CD14-positive monocyte (primary cell): ENCODE measurements around the gene SEMA5B. TPM values are rescaled to one million over a fixed set of nuclear protein-coding genes. Genes with fewer than 3 reads are reported as not detected.

Experiments
- DNase-seq, 3 donors: peaks; one replicate each; pipeline ENCODE4 v3.0.0-alpha.2; 2011 to 2022
- H2AFZ ChIP-seq: 2 replicates; pipeline ENCODE4 v1.6.0; 2012; ENCODE audit warnings: mild to moderate bottlenecking, low read depth, low read length, inconsistent platforms; ENCODE audit not compliant: insufficient read depth, poor library complexity, severe bottlenecking
- H3K27ac ChIP-seq, 2 donors: 1 replicate in 1 of 2; 2 replicates in 1 of 2; pipeline ENCODE4 v1.5.1; 2012 to 2013; ENCODE audit warnings: low read length in 2 of 2, control low read depth in 1 of 2, inconsistent platforms in 1 of 2, low read depth in 1 of 2, mild to moderate bottlenecking in 1 of 2
- H3K27me3 ChIP-seq, 2 donors: one replicate each; pipeline versions ENCODE4 v1.6.0 to v1.6.1; 2011 to 2013; ENCODE audit warnings: low read length in 2 of 2; ENCODE audit not compliant: control insufficient read depth in 2 of 2, insufficient read depth in 2 of 2
- H3K36me3 ChIP-seq, 2 donors: replicated peaks in 1 of 2; 1 replicate in 1 of 2; 2 replicates in 1 of 2; pipeline versions ENCODE4 v1.5.1 to v1.6.1; 2012 to 2013; ENCODE audit warnings: low read length in 2 of 2, control low read depth in 1 of 2, inconsistent platforms in 1 of 2, mild to moderate bottlenecking in 1 of 2; ENCODE audit not compliant: insufficient read depth in 2 of 2, control insufficient read depth in 1 of 2
- H3K4me1 ChIP-seq, 2 donors: 1 replicate in 1 of 2; 2 replicates in 1 of 2; pipeline versions ENCODE4 v1.5.1 to v1.6.1; 2012 to 2013; ENCODE audit warnings: low read length in 2 of 2, control low read depth in 1 of 2, inconsistent platforms in 1 of 2, mild to moderate bottlenecking in 1 of 2, moderate library complexity in 1 of 2; ENCODE audit not compliant: insufficient read depth in 2 of 2, control insufficient read depth in 1 of 2
- H3K4me2 ChIP-seq: replicated peaks from 2 replicates; pipeline ENCODE3; 2012; ENCODE audit warnings: low read length, moderate library complexity, mild to moderate bottlenecking; ENCODE audit not compliant: poor library complexity, severe bottlenecking; ENCODE audit errors: extremely low read depth
- H3K4me3 ChIP-seq, 3 experiments: fragments of 200-600 bp in 1 of 3; sonication (generic) in 1 of 3; replicated peaks in 1 of 3; 1 replicate in 2 of 3; 2 replicates in 1 of 3; pipeline ENCODE4 v1.5.1; 2011 to 2013; ENCODE audit warnings: low read length in 3 of 3, mild to moderate bottlenecking in 3 of 3, control low read depth in 2 of 3, low read depth in 2 of 3, inconsistent platforms in 1 of 3, moderate library complexity in 1 of 3
- H3K79me2 ChIP-seq: 2 replicates; pipeline ENCODE4 v1.6.0; 2012; ENCODE audit warnings: mild to moderate bottlenecking, control low read depth, inconsistent platforms, low read length, moderate library complexity; ENCODE audit not compliant: insufficient read depth
- H3K9ac ChIP-seq: 2 replicates; pipeline ENCODE4 v1.6.0; 2017; ENCODE audit warnings: low read length, mild to moderate bottlenecking; ENCODE audit not compliant: insufficient read depth, poor library complexity, severe bottlenecking
- H3K9me3 ChIP-seq, 2 donors: replicated peaks in 1 of 2; 1 replicate in 1 of 2; 2 replicates in 1 of 2; pipeline versions ENCODE4 v1.5.1 to v1.6.1; 2012 to 2013; ENCODE audit warnings: low read length in 2 of 2, control low read depth in 1 of 2; ENCODE audit not compliant: control insufficient read depth in 1 of 2, insufficient read depth in 1 of 2
- H4K20me1 ChIP-seq: 2 replicates; pipeline ENCODE4 v1.6.0; 2012; ENCODE audit warnings: mild to moderate bottlenecking, low read length, control low read depth, moderate library complexity; ENCODE audit not compliant: insufficient read depth
- H3K27ac Mint-ChIP-seq, 7 donors: one replicate each; pipeline ENCODE4 v1.8.0; 2020; ENCODE audit warnings: mild to moderate bottlenecking in 7 of 7, mixed read lengths in 7 of 7, moderate library complexity in 6 of 7, inconsistent platforms in 2 of 7
- H3K27me3 Mint-ChIP-seq, 3 donors: one replicate each; pipeline ENCODE4 v1.8.0; 2021 to 2022; ENCODE audit warnings: low read depth in 3 of 3, mild to moderate bottlenecking in 3 of 3, mixed read lengths in 3 of 3, moderate library complexity in 3 of 3, inconsistent platforms in 1 of 3
- H3K36me3 Mint-ChIP-seq, 2 donors: one replicate each; pipeline ENCODE4 v1.8.0; 2020; ENCODE audit warnings: mixed read lengths in 2 of 2, inconsistent platforms in 1 of 2, mild to moderate bottlenecking in 1 of 2
- H3K4me1 Mint-ChIP-seq: one replicate; pipeline ENCODE4 v1.8.0; 2020; ENCODE audit warnings: mild to moderate bottlenecking, mixed read lengths
- H3K4me3 Mint-ChIP-seq, 2 donors: one replicate each; pipeline ENCODE4 v1.8.0; 2020; ENCODE audit warnings: mild to moderate bottlenecking in 2 of 2, mixed read lengths in 2 of 2, moderate library complexity in 1 of 2
- H3K9me3 Mint-ChIP-seq, 7 donors: one replicate each; pipeline ENCODE4 v1.8.0; 2020 to 2022; ENCODE audit warnings: mixed read lengths in 7 of 7, mild to moderate bottlenecking in 6 of 7, moderate library complexity in 6 of 7, inconsistent platforms in 2 of 7
- CTCF ChIP-seq: fragments of 200-600 bp; IDR thresholded peaks from one replicate; pipeline ENCODE4 v1.8.0; 2022; ENCODE audit warnings: antibody characterized with exemption, mild to moderate bottlenecking
- WGBS: methylation state at CpG from one replicate; pipeline ENCODE4 v1.1.5; 2013; ENCODE audit warnings: missing lambda C conversion rate; ENCODE audit not compliant: insufficient coverage; 5-methylcytosine and 5-hydroxymethylcytosine counted together
- intact Hi-C, 2 donors: fragments of 100-400 bp; cut with micrococcal nuclease; formaldehyde crosslinking; loops; one replicate each; pipeline versions ENCODE4 v1.15.0 to v1.15.1; 2023
- polyA plus RNA-seq, 3 donors: library from polyadenylated mRNA; depleted of rRNA in 1 of 3; unstranded in 2 of 3; stranded (reverse) in 1 of 3; fragments of 300-500 nt in 2 of 3; fragments of >200 nt in 1 of 3; fragmentation: Illumina TruSeq in 2 of 3; gene quantifications; 1 replicate in 2 of 3; 2 replicates in 1 of 3; pipeline ENCODE4 v1.2.3, GENCODE V29; 2012 to 2021

SEMA5B gene
- polyA plus RNA-seq, 3 donors = not detected

- WGBS = 100% methylated on average over 2 of the region's 2 CpGs
Measured at GRCh38 chr3:123050666-123051065, 23.1 kb upstream of the SEMA5B start.

GRCh38 chr3:123048480-123049237, 21.1 kb upstream of the SEMA5B start:
- peaks cover 4 to 8% (median 5%) of the 10 kb centered on the region in 3 donors for H3K27me3 Mint-ChIP-seq
- no peaks in the 10 kb centered on the region for H3K4me1 Mint-ChIP-seq
- no peak overlapping the region for H3K4me3 Mint-ChIP-seq
- H3K27ac Mint-ChIP-seq = no peak overlapping the region
- H3K4me3 ChIP-seq = no peak overlapping the region
- H3K36me3 Mint-ChIP-seq = no peaks in the 10 kb centered on the region
- H3K4me2 ChIP-seq = no peak overlapping the region
- H3K9me3 Mint-ChIP-seq = peaks cover 0 to 2% (median 0%) of the 10 kb centered on the region in 7 donors
- no peak overlapping the region for H2AFZ ChIP-seq
- H3K79me2 ChIP-seq = no peaks in the 10 kb centered on the region
- H4K20me1 ChIP-seq = no peaks in the 10 kb centered on the region
- H3K27me3 ChIP-seq = no peaks in the 10 kb centered on the region
- no peak for TF ChIP-seq CTCF
- no peak overlapping the region for H3K9ac ChIP-seq
- H3K4me1 ChIP-seq = no peaks in the 10 kb centered on the region
- H3K36me3 ChIP-seq = no peaks in the 10 kb centered on the region
- H3K27ac ChIP-seq = no peak overlapping the region
- H3K9me3 ChIP-seq = no peaks in the 10 kb centered on the region
- WGBS = 71% methylated on average over 11 of the region's 13 CpGs
- no peak for DNase-seq
- intact Hi-C loops = no loop called here

More at GRCh38 chr3:123050666-123051065, 23.1 kb upstream of the SEMA5B start:
- H3K4me3 ChIP-seq = no peak overlapping the region
- H3K79me2 ChIP-seq = no peaks in the 10 kb centered on the region
- no peak overlapping the region for H3K9ac ChIP-seq
- H3K36me3 ChIP-seq = no peaks in the 10 kb centered on the region
- no peaks in the 10 kb centered on the region for H3K4me1 ChIP-seq
- intact Hi-C loops = no loop called here
- H3K27me3 Mint-ChIP-seq = peaks cover 3 to 9% (median 9%) of the 10 kb centered on the region in 3 donors
- no peaks in the 10 kb centered on the region for H4K20me1 ChIP-seq
- no peaks in the 10 kb centered on the region for H3K9me3 ChIP-seq
- H3K36me3 Mint-ChIP-seq = no peaks in the 10 kb centered on the region
- no peak overlapping the region for H3K27ac Mint-ChIP-seq
- H3K9me3 Mint-ChIP-seq = peaks cover 0 to 2% (median 0%) of the 10 kb centered on the region in 7 donors
- H3K4me2 ChIP-seq = no peak overlapping the region
- H2AFZ ChIP-seq = no peak overlapping the region
- H3K27me3 ChIP-seq = no peaks in the 10 kb centered on the region
- H3K4me3 Mint-ChIP-seq = no peak overlapping the region
- no peak for DNase-seq
- no peak overlapping the region for H3K27ac ChIP-seq
- TF ChIP-seq CTCF = no peak
- H3K4me1 Mint-ChIP-seq = no peaks in the 10 kb centered on the region
